ENCODE measurements around the gene ATAT1. TPM values are rescaled to one million over a fixed set of nuclear protein-coding genes. Genes with fewer than 3 reads are reported as not detected.
A peak's percentile ranks its signal among the peaks of the same experiment; 100 is the strongest.

ATAT1 gene
- polyA plus RNA-seq, 4 donors: 34.9 to 42.2 (median 37.1) TPM

- DNase-seq (ENCODE audit: low read depth in 4 of 4, low spot score in 3 of 4): no peak
Observed at GRCh38 chr6:30612687-30613248, 13.9 kb upstream of the ATAT1 start.

- DNase-seq (ENCODE audit: low read depth in 4 of 4, low spot score in 3 of 4): no peak
Observed at GRCh38 chr6:30613251-30614043, 13.2 kb upstream of the ATAT1 start.

GRCh38 chr6:30614044-30614842 is 12.4 kb upstream of the ATAT1 start:
- no peak for DNase-seq (ENCODE audit: low read depth in 4 of 4, low spot score in 3 of 4)

- DNase-seq (ENCODE audit: low read depth in 4 of 4, low spot score in 3 of 4): peak; percentile 88 to 98 (median 97)
Observed at GRCh38 chr6:30614843-30615218, 11.8 kb upstream of the ATAT1 start.

GRCh38 chr6:30615219-30615957 is 11.3 kb upstream of the ATAT1 start:
- peak in 1 of 4 donors; percentile 74 for DNase-seq (ENCODE audit: low read depth in 4 of 4, low spot score in 3 of 4)

GRCh38 chr6:30615958-30616810 is 10.5 kb upstream of the ATAT1 start:
- DNase-seq (ENCODE audit: low read depth in 4 of 4, low spot score in 3 of 4): no peak

- DNase-seq (ENCODE audit: low read depth in 4 of 4, low spot score in 3 of 4): peak in 3 of 4 donors; percentile 100
Observed at GRCh38 chr6:30616811-30617564, 9.7 kb upstream of the ATAT1 start, which contains the start of gene PPP1R10. PPP1R10 (minus strand) TSS chr6:30617243; CDS start chr6:30609944, 7,299 bp downstream.

GRCh38 chr6:30617565-30618269 is 9.0 kb upstream of the ATAT1 start, which contains the start of gene MRPS18B:
MRPS18B (plus strand) TSS chr6:30617840; CDS start chr6:30617866, 26 bp downstream.
- peak; percentile 97 to 100 (median 98) for DNase-seq (ENCODE audit: low read depth in 4 of 4, low spot score in 3 of 4)

GRCh38 chr6:30618270-30618797 is 8.3 kb upstream of the ATAT1 start:
- DNase-seq (ENCODE audit: low read depth in 4 of 4, low spot score in 3 of 4): no peak

GRCh38 chr6:30619561-30619960 is 7.1 kb upstream of the ATAT1 start:
- DNase-seq (ENCODE audit: low read depth in 4 of 4, low spot score in 3 of 4): no peak

- no peak for DNase-seq (ENCODE audit: low read depth in 4 of 4, low spot score in 3 of 4)
Observed at GRCh38 chr6:30625511-30625910, 1.2 kb upstream of the ATAT1 start.

GRCh38 chr6:30635834-30636233 is 9.2 kb downstream of the ATAT1 start:
- no peak for DNase-seq (ENCODE audit: low read depth in 4 of 4, low spot score in 3 of 4)

- DNase-seq (ENCODE audit: low read depth in 4 of 4, low spot score in 3 of 4): no peak
Observed at GRCh38 chr6:30640481-30640880, 13.8 kb downstream of the ATAT1 start.

- no peak for DNase-seq (ENCODE audit: low read depth in 4 of 4, low spot score in 3 of 4)
Observed at GRCh38 chr6:30641048-30641447, 14.4 kb downstream of the ATAT1 start.

GRCh38 chr6:30643656-30644055 is 17.0 kb downstream of the ATAT1 start:
- DNase-seq (ENCODE audit: low read depth in 4 of 4, low spot score in 3 of 4): no peak

GRCh38 chr6:30644769-30645168 is 18.1 kb downstream of the ATAT1 start:
- DNase-seq (ENCODE audit: low read depth in 4 of 4, low spot score in 3 of 4): no peak

- DNase-seq (ENCODE audit: low read depth in 4 of 4, low spot score in 3 of 4): no peak
Observed at GRCh38 chr6:30645989-30646388, 19.3 kb downstream of the ATAT1 start.
